ENCODE measurements around the gene ABCC6. TPM values are rescaled to one million over a fixed set of nuclear protein-coding genes. Genes with fewer than 3 reads are reported as not detected.

The ABCC6 gene
- total and polyA plus RNA-seq, 2 donors (not counting 3 experiments of a cell fraction or from before 2014, with no cell fraction given), result 0.07 to 0.84 TPM

GRCh38 chr16:16158082-16158658 lies 65.1 kb downstream of the ABCC6 start:
- no TSS peak for BruUV-seq (replicated peaks)
- FAIRE-seq (no peak), DNase-seq (ENCODE audit: low read depth, low spot score) (no peak)
- dilution Hi-C loops (cut with MboI; ENCODE audit: extremely low pct_ligation_motif_present, low sequenced_read_pairs), result no loop called here
- Histone ChIP-seq H4K20me1 (replicated peaks; ENCODE audit: control insufficient read depth, extremely low read depth, insufficient read depth, low read length) (no peaks in the 10 kb centered on the region), H3K27me3 (ENCODE audit: control insufficient read depth in 2 of 2, insufficient read depth in 2 of 2, low read length in 2 of 2) (peaks cover 0 to 1% of the 10 kb centered on the region in 2 experiments), H3K36me3 (ENCODE audit: control insufficient read depth in 2 of 2, extremely low read depth in 1 of 2, insufficient read depth in 2 of 2, low read length in 2 of 2) (no peaks in the 10 kb centered on the region), H3K4me1 (ENCODE audit: control insufficient read depth, extremely low read depth, insufficient read depth, low read length) (no peaks in the 10 kb centered on the region), H3K79me2 (ENCODE audit: control insufficient read depth, insufficient read depth, low read length) (no peaks in the 10 kb centered on the region), H3K27ac (ENCODE audit: insufficient read depth, low read depth, low read length) (no peak overlapping the region), H3K4me3 (replicated peaks in 1 of 3; ENCODE audit: insufficient read depth in 1 of 3, low read depth in 1 of 3, low read length in 3 of 3) (no peak overlapping the region), H3K4me2 (ENCODE audit: insufficient read depth, low read length) (no peak overlapping the region), H2AFZ (ENCODE audit: low read depth, low read length) (no peak overlapping the region), H3K9me3 (replicated peaks; ENCODE audit: control insufficient read depth, insufficient read depth, low read length) (no peaks in the 10 kb centered on the region), H3K9me1 (replicated peaks; ENCODE audit: control insufficient read depth, extremely low read depth, insufficient read depth, low read length) (no peaks in the 10 kb centered on the region), H3K9ac (replicated peaks; ENCODE audit: extremely low read depth, insufficient read depth, low read length) (no peak overlapping the region)
- TF ChIP-seq, protein P1, sequence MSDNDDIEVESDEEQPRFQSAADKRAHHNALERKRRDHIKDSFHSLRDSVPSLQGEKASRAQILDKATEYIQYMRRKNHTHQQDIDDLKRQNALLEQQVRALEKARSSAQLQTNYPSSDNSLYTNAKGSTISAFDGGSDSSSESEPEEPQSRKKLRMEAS (IDR thresholded peaks at IDR 0.05; ENCODE audit: insufficient read depth, insufficient read length), result no peak
- TF ChIP-seq POLR2AphosphoS5 (IDR thresholded peaks at IDR 0.05; ENCODE audit: insufficient read depth, low read depth, low read length), result no peak
- TF ChIP-seq GATA2 (IDR thresholded peaks at IDR 0.05; ENCODE audit: insufficient read depth, insufficient read length, low read depth, low read length), result no peak
- TF ChIP-seq CTCF (IDR thresholded peaks at IDR 0.05; ENCODE audit: extremely low read depth in 1 of 2, insufficient read depth in 1 of 2, low read depth in 1 of 2, low read length in 2 of 2), result no peak
- no peak for TF ChIP-seq FOS (IDR thresholded peaks at IDR 0.05; ENCODE audit: borderline replicate concordance, insufficient read depth, low read length)
- no peak for TF ChIP-seq MYC (IDR thresholded peaks at IDR 0.05; ENCODE audit: low read depth, low read length)
- no peak for TF ChIP-seq EZH2 (IDR thresholded peaks at IDR 0.05; ENCODE audit: borderline replicate concordance, low read depth, low read length, severe bottlenecking)
- TF ChIP-seq POLR2A (IDR thresholded peaks at IDR 0.05; ENCODE audit: low read depth, low read length), result no peak
- TF ChIP-seq JUN (IDR thresholded peaks at IDR 0.05; ENCODE audit: borderline replicate concordance, insufficient read depth, insufficient read length, low read depth), result no peak
- intact Hi-C loops (cut with micrococcal nuclease), result no loop called here
- ChIA-PET POLR2A (no interaction called here), CTCF (no interaction called here)

Data from endothelial cell of umbilical vein (primary cell).